Chondrocyte (in vitro differentiated cells): ENCODE data around the gene RNU1-4. TPM values are rescaled to one million over a fixed set of nuclear protein-coding genes. Genes with fewer than 3 reads are reported as not detected.
A peak's percentile ranks its signal among the peaks of the same experiment; 100 is the strongest.
"Not testable (repeated sequence)": the region's sequence is repeated elsewhere in the genome, so short reads cannot be mapped to it uniquely, and the experiment has no call there.

ENCODE experiments used
- DNase-seq: peaks from one replicate; pipeline ENCODE4 v3.0.0; 2021; ENCODE audit warnings: mixed read lengths, low spot score
- H3K27ac Mint-ChIP-seq: one replicate; pipeline ENCODE4 v1.8.0; 2021; ENCODE audit warnings: mild to moderate bottlenecking, moderate library complexity, mixed read lengths; ENCODE audit not compliant: unreplicated experiment
- H3K27me3 Mint-ChIP-seq: 2 replicates; pipeline ENCODE4 v1.8.0; 2021; ENCODE audit warnings: low read depth, mixed read lengths
- H3K36me3 Mint-ChIP-seq: 2 replicates; pipeline ENCODE4 v1.8.0; 2021; ENCODE audit warnings: low read depth, mixed read lengths
- H3K4me1 Mint-ChIP-seq: 2 replicates; pipeline ENCODE4 v1.8.0; 2021; ENCODE audit warnings: low read depth, mild to moderate bottlenecking, mixed read lengths
- H3K4me3 Mint-ChIP-seq: one replicate; pipeline ENCODE4 v1.8.0; 2021; ENCODE audit warnings: mild to moderate bottlenecking, moderate library complexity, mixed read lengths; ENCODE audit not compliant: unreplicated experiment
- H3K9me3 Mint-ChIP-seq: 2 replicates; pipeline ENCODE4 v1.8.0; 2021; ENCODE audit warnings: low read depth, mixed read lengths
- total RNA-seq: library from RNA; stranded (reverse); gene quantifications from 3 replicates; pipeline ENCODE4 v1.2.1, GENCODE V29; 2021
- TF ChIP-seq, protein P1 (sequence below): fragments of 200-600 bp; sonication (generic); IDR thresholded peaks from 2 replicates; pipeline ENCODE4 v1.5.0; 2021; ENCODE audit warnings: antibody characterized with exemption, mild to moderate bottlenecking, moderate library complexity

RNU1-4 gene
- total RNA-seq, 1 donor from 2014 or later = 1,438 TPM

- H3K4me3 Mint-ChIP-seq, H3K4me1 Mint-ChIP-seq, H3K9me3 Mint-ChIP-seq, H3K27me3 Mint-ChIP-seq, H3K36me3 Mint-ChIP-seq, H3K27ac Mint-ChIP-seq, DNase-seq: not testable (repeated sequence)
- TF ChIP-seq, protein P1, sequence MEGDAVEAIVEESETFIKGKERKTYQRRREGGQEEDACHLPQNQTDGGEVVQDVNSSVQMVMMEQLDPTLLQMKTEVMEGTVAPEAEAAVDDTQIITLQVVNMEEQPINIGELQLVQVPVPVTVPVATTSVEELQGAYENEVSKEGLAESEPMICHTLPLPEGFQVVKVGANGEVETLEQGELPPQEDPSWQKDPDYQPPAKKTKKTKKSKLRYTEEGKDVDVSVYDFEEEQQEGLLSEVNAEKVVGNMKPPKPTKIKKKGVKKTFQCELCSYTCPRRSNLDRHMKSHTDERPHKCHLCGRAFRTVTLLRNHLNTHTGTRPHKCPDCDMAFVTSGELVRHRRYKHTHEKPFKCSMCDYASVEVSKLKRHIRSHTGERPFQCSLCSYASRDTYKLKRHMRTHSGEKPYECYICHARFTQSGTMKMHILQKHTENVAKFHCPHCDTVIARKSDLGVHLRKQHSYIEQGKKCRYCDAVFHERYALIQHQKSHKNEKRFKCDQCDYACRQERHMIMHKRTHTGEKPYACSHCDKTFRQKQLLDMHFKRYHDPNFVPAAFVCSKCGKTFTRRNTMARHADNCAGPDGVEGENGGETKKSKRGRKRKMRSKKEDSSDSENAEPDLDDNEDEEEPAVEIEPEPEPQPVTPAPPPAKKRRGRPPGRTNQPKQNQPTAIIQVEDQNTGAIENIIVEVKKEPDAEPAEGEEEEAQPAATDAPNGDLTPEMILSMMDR = peak; percentile 21
Measured at GRCh38 chr1:16755385-16755784, 15.1 kb downstream of the RNU1-4 start.

DNA sequence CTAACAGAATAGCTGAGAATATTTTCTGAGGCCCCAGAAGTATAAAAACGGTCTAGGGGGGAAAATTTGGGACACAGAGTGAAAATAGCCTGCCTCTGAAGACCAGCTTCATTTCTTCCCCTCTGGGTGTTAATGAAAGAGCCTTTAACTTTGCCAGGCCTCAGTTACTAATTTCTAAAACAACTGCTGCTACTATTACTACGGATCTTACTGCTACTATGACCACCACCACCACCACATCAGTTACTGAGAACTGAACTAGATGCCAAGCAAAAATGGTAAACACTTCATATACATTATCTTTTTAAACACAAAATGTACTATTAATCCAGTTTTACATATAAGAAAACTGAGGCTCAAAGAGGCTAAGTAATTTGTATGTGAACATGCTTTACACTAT lies 15.6 kb downstream of the RNU1-4 start:
- H3K27me3 Mint-ChIP-seq, H3K4me1 Mint-ChIP-seq, H3K27ac Mint-ChIP-seq, H3K9me3 Mint-ChIP-seq, H3K36me3 Mint-ChIP-seq, DNase-seq, H3K4me3 Mint-ChIP-seq: not testable (repeated sequence)

GRCh38 chr1:16757574-16757973 lies 17.3 kb downstream of the RNU1-4 start:
- H3K27me3 Mint-ChIP-seq, DNase-seq, H3K4me1 Mint-ChIP-seq, H3K9me3 Mint-ChIP-seq, H3K27ac Mint-ChIP-seq, H3K36me3 Mint-ChIP-seq, H3K4me3 Mint-ChIP-seq: not testable (repeated sequence)

DNA sequence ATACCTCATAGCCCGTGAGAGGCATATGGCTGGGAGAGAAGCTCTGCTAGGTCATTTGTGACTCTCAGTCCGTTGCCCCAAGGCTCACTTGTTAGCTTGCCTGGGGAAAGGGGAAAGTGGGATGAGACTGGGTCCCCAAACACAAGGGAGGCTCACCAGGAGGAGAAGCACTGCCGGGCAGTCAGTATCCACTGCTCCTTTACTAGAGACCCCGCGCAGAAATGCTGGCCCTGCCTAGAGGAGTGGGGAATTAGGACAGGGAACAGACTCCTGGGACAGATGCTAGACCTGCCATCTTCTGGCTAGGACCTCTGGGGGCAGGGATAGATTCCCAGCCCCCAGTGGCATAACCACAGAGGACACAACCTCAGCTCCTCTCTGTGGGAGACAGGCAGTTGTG lies 17.7 kb downstream of the RNU1-4 start:
- H3K4me3 Mint-ChIP-seq, H3K9me3 Mint-ChIP-seq, H3K27ac Mint-ChIP-seq, H3K36me3 Mint-ChIP-seq, H3K4me1 Mint-ChIP-seq, H3K27me3 Mint-ChIP-seq, DNase-seq: not testable (repeated sequence)

DNA sequence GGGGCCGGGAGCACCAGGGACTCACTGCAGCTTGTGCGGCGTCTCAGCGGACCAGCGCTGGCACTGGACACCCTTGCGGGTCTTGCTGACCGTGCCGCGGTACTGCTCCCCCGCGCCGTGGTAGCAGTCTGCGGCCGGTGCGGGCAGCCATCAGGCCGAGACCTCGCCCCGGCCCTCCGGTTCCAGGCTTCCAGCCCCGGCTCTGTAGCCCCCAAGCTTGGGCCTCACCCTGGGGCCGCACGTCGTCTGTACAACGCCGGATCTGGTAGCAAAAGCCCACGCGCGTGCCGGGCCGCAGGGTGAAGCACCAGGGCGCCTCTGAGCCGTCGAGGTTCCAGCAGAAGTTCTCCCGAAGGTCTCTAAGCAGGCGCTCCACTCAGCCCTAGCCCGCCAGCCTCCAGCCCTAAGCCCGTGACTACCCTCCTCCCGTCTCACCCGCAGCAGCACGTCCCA lies 18.8 kb downstream of the RNU1-4 start:
- not testable (repeated sequence) for DNase-seq, H3K27me3 Mint-ChIP-seq, H3K4me1 Mint-ChIP-seq, H3K4me3 Mint-ChIP-seq, H3K36me3 Mint-ChIP-seq, H3K9me3 Mint-ChIP-seq, H3K27ac Mint-ChIP-seq

GRCh38 chr1:16759650-16760455 lies 19.5 kb downstream of the RNU1-4 start:
- H3K27ac Mint-ChIP-seq, H3K9me3 Mint-ChIP-seq, H3K4me1 Mint-ChIP-seq, DNase-seq, H3K27me3 Mint-ChIP-seq, H3K36me3 Mint-ChIP-seq, H3K4me3 Mint-ChIP-seq: not testable (repeated sequence)

DNA sequence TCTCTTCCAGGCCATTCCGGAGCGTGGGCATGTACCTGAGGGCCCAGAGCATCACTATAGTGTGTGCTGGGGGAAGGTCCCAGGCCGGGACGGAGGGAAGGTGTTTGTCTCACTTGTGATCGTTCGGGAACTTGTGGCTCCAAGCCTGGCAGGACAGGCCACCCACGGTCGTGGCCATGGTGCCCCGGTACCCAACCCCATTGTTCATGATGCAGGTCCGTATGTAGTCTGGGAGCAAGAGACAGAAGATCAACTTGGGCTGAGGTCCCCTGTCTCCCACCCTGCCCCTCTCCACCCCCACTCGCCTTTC lies 20.1 kb downstream of the RNU1-4 start:
- not testable (repeated sequence) for H3K4me3 Mint-ChIP-seq, H3K9me3 Mint-ChIP-seq, H3K27ac Mint-ChIP-seq, DNase-seq, H3K36me3 Mint-ChIP-seq
- Mint-ChIP-seq H3K27me3 (peaks cover 10% of the 10 kb centered on the region), H3K4me1 (peaks cover 12% of the 10 kb centered on the region)

GRCh38 chr1:16760801-16761200 lies 20.5 kb downstream of the RNU1-4 start:
- H3K36me3 Mint-ChIP-seq, H3K9me3 Mint-ChIP-seq, H3K4me3 Mint-ChIP-seq, H3K27ac Mint-ChIP-seq: not testable (repeated sequence)
- H3K27me3 Mint-ChIP-seq = peaks cover 11% of the 10 kb centered on the region
- H3K4me1 Mint-ChIP-seq = peaks cover 13% of the 10 kb centered on the region
- peak; percentile 95 for DNase-seq

- peaks cover 20% of the 10 kb centered on the region for H3K27me3 Mint-ChIP-seq
- H3K4me1 Mint-ChIP-seq = peaks cover 16% of the 10 kb centered on the region
- not testable (repeated sequence) for H3K36me3 Mint-ChIP-seq, H3K4me3 Mint-ChIP-seq, H3K9me3 Mint-ChIP-seq
- peak overlapping the region; percentile 82 for H3K27ac Mint-ChIP-seq
- DNase-seq = peak; percentile 92
Measured at GRCh38 chr1:16764248-16764819, 24.0 kb downstream of the RNU1-4 start.

- not testable (repeated sequence) for H3K36me3 Mint-ChIP-seq, H3K4me3 Mint-ChIP-seq, DNase-seq, H3K9me3 Mint-ChIP-seq
- peaks cover 20% of the 10 kb centered on the region for H3K27me3 Mint-ChIP-seq
- peak overlapping the region; percentile 82 for H3K27ac Mint-ChIP-seq
- peaks cover 16% of the 10 kb centered on the region for H3K4me1 Mint-ChIP-seq
Measured at GRCh38 chr1:16764820-16765655, 24.7 kb downstream of the RNU1-4 start.

DNA sequence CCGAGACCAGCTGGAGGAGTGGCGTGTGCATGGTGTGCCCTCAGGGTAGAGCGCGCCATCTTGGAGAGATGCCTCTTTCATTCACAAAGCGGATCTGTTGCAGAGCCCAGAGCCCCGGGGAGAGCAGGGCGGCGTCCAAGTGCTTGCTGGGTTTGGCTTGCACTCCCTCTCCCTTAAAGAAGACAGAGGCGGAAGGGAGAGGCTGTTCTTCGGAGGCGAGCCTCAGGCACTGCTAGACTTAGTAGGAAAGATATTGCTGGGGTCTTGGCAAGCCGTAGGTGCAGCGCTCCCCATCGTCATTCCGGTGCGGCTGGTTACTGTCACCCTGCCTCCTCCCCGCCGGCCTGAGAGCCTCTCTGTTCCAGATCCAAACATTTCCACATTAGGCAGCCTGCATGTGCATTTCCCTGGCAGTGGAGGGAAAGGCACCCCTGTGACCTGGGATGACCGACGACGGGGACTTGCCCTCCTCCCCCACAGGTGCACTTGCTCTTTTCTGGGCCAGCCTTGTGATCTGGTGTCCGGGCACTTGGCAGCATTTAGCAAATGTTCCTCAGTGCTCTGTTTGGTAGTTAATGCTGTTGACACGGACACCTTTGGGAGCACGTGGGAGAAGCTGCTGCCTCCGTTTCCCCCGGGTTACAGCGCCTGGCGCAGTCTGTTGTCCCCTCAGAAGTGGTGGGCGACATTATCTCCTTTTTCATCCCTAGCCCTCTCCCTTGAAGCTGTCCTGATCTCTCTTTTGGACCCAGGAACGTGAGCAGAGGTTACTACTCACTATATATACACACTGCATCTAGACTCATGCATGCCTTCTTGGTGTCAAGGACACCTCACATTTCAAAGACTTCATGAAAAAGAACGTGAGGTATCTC lies 25.7 kb downstream of the RNU1-4 start:
- H3K9me3 Mint-ChIP-seq, DNase-seq, H3K27ac Mint-ChIP-seq, H3K4me3 Mint-ChIP-seq, H3K36me3 Mint-ChIP-seq: not testable (repeated sequence)
- H3K4me1 Mint-ChIP-seq = peaks cover 22% of the 10 kb centered on the region
- peaks cover 20% of the 10 kb centered on the region for H3K27me3 Mint-ChIP-seq
